ENCODE data around the gene TOR4A.

GRCh38 chr9:137229903-137230704 is 47.4 kb upstream of the TOR4A start:
- TF ChIP-seq CTCF (IDR thresholded peaks at IDR 0.05) (no peak), POLR2A (IDR thresholded peaks at IDR 0.05) (no peak)
